GM18907 (cell line): ENCODE measurements around the gene PCCA.
"Not testable (repeated sequence)": the region's sequence is repeated elsewhere in the genome, so short reads cannot be mapped to it uniquely, and the experiment has no call there.

Experiments used
- ATAC-seq: cut with Tn5 transposase; IDR thresholded peaks from one replicate; pipeline ENCODE4 v1.9.1; 2021; ENCODE audit warnings: mild to moderate bottlenecking, moderate library complexity; ENCODE audit not compliant: unreplicated experiment

The PCCA gene

DNA sequence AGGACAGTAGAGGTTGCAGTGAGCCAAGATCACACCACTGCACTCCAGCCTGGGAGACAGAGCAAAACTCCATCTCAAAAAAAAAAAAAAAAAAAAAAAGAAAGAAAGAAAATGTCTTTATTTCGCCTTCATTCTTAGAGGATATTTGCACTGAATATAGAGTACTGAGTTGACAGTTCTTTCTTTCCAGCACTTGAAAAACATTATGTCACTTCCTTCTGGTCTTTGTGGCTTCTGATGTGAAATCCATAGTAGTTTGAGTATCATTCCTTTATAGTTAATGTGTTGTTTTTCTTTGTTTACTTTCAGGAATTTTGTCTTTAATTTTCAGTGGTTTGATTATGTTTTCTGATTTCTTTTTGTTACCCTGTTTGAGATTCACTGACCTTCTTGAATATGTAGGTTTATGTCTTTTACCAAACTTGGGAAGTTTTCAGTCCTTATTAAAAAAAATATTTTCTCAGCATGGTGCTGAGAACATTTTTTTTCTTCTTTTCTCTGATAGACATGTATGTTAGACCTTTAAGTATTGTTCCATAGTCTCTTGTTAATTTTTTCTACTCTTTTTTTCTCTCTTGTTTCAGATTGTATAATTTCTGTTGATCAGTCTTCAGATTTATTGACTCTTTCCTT lies 50.1 kb downstream of the PCCA start:
- no peak for ATAC-seq

DNA sequence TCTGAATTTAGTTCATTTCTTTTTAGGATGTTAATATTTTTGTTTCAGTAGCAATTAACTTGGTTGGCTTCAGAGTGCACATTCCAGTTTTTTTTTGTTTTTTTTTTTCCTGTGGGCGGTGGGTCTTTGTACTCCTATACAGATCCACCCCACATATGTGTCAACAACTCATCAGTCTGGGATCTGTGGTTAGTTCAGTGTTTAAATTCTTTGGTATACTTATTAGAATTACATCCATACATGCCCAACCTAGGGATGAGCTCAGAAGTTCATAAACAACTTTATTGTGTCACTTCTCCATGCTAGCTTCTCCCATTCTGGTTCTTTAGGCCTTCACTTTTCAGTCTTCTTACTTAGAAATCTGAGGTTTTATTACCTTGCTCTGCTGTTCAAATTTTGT lies 50.9 kb downstream of the PCCA start:
- ATAC-seq, result no peak

DNA sequence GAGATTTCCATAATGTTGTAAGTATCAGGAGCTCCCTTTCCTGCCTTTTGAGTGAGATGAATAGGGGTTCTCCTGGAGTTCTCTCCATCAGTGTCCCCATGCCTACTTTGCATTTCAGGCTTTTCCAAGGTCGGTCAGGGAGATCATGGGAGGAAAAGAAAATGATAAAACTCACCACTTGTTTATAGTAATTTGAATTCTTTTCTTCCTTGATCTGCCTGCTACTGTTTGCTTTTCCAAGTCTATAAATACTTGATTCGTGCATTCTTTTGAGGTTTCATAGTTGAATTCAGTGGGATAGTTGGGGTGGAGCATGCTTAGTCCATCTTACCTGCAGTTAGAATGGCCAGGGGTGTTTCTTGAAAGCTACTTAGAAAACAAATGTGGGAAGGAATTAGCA lies 51.5 kb downstream of the PCCA start:
- ATAC-seq, result no peak

- ATAC-seq, result not testable (repeated sequence)
These were observed 52.6 kb downstream of the PCCA start for GRCh38 chr13:100141461-100141961.

- ATAC-seq, result no peak
These were observed 57.6 kb downstream of the PCCA start for GRCh38 chr13:100146534-100146933.

GRCh38 chr13:100147825-100148224 lies 58.9 kb downstream of the PCCA start:
- ATAC-seq, result no peak

GRCh38 chr13:100148422-100148821 lies 59.5 kb downstream of the PCCA start:
- ATAC-seq, result no peak

GRCh38 chr13:100149389-100149788 lies 60.5 kb downstream of the PCCA start:
- ATAC-seq, result no peak

- not testable (repeated sequence) for ATAC-seq
These were observed 61.8 kb downstream of the PCCA start for GRCh38 chr13:100150711-100151110.

DNA sequence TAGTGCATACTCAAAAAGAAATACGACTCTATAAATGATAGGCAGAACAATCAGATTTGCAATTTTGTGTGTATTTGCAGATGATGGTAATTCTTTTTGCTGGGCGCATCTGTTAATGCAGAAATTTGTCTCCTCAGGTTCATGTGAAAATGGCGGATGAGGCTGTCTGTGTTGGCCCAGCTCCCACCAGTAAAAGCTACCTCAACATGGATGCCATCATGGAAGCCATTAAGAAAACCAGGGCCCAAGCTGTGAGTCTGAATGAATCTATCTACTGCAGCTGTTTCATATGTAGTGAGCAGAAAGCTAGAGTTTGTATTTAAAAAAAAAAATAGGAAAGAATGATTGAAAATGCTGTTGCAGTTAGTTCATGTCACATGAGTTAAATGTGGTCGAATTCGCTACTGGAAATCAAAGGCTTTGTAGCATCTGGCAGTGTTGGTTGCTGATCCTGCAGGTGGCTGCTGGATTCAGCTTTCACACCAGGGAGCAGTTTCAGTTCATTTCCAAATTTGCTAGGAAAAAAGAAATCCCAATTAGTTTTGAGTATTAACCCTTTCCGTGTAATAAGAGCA lies 66.0 kb downstream of the PCCA start:
- no peak for ATAC-seq

- no peak for ATAC-seq
These were observed 67.9 kb downstream of the PCCA start for GRCh38 chr13:100156788-100157187.

- ATAC-seq, result no peak
These were observed 69.7 kb downstream of the PCCA start for GRCh38 chr13:100158569-100158968.

GRCh38 chr13:100159584-100159983 lies 70.7 kb downstream of the PCCA start:
- ATAC-seq, result no peak

GRCh38 chr13:100160450-100160849 lies 71.6 kb downstream of the PCCA start:
- ATAC-seq, result no peak

DNA sequence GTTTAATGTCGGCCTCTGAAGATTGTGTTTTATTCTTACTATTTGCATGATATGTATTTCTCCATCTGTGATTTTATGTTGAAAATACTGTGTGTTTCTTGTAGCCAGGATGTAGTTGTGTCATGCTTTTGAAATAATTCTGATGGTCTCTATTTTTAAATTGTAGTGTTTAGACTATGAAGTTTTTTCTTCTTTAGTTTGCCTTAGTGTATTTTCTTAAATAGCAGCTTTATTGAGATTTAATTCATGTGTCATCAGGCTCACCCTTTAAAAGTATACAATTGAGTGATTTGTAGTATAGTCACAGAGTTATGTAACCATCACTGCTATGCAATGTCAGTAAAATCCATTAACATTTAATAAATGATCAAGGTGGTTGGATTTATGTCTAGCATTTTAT lies 74.5 kb downstream of the PCCA start:
- ATAC-seq, result no peak

GRCh38 chr13:100173203-100173602 lies 84.3 kb downstream of the PCCA start:
- ATAC-seq, result no peak

DNA sequence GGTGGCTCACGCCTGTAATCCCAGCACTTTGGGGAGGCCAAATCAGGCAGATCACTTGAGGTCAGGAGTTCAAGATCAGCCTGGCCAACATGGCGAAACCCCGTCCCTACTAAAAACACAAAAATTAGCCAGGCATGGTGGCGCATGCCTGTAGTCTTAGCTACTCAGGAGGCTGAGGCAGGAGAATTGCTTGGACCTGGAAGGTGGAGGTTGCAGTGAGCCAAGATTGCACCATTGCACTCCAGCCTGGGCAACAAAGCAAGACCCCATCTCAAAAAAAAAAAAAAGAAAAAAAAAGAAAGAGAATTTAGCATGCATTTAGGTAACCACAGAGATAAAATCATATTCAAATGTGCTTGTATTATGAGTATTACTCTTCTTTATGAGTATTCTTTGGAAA lies 85.6 kb downstream of the PCCA start:
- not testable (repeated sequence) for ATAC-seq

DNA sequence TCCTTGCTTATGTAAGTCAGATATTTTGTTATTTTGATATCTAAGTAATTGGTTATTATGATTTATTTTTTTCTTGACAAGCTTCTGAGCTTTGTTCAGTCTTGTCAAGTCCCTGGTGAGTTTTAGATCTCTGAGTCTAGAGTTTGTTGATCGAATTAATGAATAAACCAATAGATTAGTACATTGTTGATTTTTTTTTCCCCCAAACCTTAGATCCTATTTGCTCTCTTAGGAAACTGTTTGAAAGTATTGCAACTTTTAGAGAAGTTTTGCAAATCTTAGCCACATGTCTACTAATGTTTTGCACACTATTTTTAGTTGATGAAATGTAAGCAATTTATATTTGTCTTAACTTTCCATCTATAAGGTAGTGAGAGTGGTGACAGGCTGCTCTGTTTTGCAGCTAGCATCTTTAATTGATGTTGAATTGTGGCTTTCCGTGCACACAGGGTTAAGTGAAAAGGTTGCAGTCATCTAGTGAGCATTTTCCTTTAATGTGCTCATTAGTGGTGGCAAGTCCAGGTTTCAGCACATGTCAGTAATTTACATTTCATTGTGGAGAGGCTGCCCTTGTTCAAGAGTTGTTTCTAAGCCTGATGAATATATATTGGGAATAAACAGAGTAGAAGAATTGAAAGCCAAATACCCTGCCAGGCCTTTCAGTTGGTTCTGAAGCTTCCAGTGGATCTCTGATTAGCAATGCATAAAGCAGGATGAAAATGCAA lies 86.3 kb downstream of the PCCA start:
- no peak for ATAC-seq

- ATAC-seq, result no peak
These were observed 86.9 kb downstream of the PCCA start for GRCh38 chr13:100175803-100176182.

DNA sequence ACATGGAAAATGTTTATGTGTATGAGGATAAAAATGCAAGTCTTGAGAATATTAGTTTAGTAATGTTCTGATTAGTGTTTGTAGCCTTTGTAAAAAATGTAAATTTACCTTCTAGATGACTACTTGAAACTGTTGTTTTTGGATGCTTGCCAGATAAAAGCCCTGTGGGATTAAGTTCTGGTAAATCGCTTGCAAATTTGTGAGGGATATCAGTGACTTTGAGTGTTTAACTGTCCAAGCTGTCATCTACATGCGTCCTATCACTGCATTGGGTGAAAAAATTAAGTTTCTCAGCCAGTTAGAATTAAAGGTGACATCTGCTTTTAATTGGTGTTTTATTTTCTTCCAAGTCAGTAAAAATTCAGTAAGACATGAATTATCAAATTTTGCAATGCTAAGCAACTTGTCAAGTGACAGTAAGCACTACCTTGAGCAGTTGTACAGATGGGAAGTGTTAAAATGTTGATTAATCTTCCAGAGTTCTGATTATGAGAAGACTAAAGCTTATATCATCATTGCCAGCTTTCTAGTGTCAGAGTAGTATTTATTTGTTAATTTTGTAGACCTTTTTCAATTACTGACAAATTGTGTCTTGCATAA lies 88.0 kb downstream of the PCCA start:
- ATAC-seq, result no peak

DNA sequence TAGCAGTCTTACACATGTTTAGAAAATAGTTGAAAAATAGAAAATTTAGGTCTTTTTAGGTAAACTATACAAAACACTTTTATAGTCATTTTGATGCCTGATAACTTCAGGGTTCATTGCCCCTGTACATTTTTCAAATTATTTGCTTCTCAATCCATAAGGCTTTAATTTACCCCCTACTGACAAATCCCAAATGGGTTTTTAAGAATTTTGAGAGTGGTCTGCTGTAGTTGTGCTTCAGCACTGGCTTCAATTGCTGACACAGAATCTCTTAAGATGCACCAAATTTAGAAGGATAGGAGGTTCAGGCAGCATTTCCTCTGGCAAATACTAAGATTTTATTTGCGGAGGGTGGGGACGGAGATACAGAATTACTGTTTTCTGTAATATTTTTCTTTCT lies 89.4 kb downstream of the PCCA start:
- no peak for ATAC-seq

DNA sequence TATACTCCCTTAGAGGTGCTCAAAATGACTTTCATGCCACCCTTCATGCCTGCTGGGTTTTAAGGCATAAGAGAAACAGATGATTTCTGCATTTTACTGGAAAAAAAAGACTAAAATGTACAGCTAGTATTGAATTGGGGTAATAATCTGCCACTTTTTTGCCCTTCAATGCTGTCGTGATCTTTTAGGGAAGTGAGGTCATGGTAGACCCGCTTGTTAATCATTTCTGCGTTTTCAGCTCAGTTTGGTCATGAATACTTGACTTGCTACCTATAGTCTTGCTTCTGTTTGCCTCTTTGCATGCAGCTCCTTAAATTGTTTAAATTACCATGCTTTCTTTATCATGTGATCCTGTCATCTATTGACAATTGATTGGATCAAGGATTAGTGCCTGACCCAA lies 90.4 kb downstream of the PCCA start:
- ATAC-seq, result no peak
